GM18858 (cell line): ENCODE results near the gene ACVR2A.

Experiments used
- ATAC-seq: cut with Tn5 transposase; IDR thresholded peaks from one replicate; pipeline ENCODE4 v1.9.1; 2021; ENCODE audit not compliant: unreplicated experiment

Gene ACVR2A

GRCh38 chr2:147844697-147845410 lies at the start of gene ACVR2A:
Gene ACVR2A (plus strand): TSS chr2:147845029. CDS start chr2:147845153, 124 bp downstream.
- peak; percentile 8 for ATAC-seq

DNA sequence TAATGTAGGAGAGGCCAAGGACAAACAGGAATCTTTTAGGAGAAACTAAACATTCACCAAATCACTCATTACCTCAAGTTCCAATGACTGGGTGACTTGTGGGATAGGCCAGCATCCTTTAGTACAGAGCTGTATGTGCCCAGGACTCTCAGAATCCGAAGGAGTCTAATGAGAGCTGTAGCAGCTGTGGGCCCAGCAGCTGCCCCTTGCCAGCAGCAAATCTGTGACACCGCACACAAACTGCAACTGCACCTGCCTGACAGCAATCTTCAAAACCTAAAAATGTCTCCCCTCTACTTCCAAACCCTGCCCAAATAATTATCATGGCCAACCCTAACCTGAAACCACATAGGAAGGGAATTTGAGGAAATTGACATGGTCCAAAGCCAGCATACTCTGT lies 44.5 kb upstream of the ACVR2A start:
- ATAC-seq = no peak

GRCh38 chr2:147806846-147807245 lies 38.0 kb upstream of the ACVR2A start:
- ATAC-seq = no peak

DNA sequence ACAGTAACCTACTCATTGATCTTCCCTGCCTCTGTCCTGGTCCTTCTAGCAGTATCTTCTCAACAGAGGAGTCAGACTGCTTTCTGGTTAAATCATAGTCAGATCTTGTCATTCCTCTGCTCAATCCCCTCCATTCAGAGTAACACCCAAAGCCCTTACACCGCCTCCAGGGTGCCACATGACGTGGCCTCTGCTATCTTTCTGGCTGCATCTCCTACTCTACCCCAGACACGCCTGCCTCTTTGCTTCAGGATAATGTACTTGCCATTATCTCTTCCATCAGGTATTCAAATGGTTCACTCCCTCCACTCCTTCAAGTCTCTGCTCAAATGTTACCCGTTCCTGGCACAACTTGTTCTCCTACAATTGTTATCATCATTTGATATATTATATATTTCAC lies 36.3 kb upstream of the ACVR2A start:
- ATAC-seq = no peak

- no peak for ATAC-seq
These were observed 33.7 kb upstream of the ACVR2A start for GRCh38 chr2:147810883-147811765.

GRCh38 chr2:147818741-147819140 lies 26.1 kb upstream of the ACVR2A start:
- no peak for ATAC-seq

DNA sequence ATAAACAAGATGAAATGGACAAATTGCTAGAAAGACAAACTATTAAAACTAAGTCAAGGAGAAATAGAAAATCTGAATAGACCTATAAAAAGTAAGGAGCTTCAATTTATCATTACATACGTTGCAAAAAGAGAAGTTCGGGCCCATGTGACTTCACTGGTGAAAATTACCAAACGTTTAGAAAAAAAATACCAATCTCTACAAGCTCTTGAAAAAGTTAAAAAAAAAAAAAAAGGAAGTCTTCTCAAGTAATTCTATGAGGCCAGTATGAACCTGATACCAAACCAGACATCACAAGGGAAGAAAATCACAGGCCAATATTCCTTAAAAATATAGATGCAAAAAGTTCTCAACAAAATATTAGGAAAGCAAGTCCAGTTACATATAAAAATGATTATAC lies 20.2 kb upstream of the ACVR2A start:
- no peak for ATAC-seq

- ATAC-seq = no peak
These were observed 18.3 kb upstream of the ACVR2A start for GRCh38 chr2:147826278-147827087.

DNA sequence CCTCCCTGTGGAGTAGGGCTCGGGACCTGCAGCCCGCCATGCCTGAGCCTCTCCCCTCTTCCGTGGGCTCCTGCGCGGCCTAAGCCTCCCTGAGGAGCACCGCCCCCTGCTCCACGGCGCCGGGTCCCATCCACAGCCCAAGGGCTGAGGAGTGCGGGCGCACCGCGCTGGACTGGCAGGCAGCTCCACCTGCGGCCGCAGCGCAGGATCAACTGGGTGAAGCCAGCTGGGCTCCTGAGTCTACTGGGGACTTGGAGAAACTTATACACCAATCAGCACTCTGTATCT lies 17.8 kb upstream of the ACVR2A start:
- no peak for ATAC-seq

DNA sequence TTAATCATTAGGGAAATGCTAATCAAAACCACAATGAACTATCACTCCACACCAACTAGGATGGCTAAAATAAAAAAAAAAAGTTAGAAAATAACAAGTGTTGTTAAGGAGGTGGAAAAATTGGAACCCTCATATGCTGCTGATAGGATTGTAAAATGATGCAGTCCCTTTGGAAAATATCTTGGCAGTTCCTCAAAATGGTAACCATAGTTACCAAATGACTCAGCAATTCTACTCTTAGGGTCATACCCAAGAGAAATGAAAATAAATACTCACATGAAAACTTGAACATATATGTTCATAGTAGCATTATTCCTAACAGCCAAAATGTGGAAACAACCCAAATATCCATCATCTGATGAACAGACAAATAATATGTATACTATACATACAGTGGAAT lies 15.7 kb upstream of the ACVR2A start:
- no peak for ATAC-seq

DNA sequence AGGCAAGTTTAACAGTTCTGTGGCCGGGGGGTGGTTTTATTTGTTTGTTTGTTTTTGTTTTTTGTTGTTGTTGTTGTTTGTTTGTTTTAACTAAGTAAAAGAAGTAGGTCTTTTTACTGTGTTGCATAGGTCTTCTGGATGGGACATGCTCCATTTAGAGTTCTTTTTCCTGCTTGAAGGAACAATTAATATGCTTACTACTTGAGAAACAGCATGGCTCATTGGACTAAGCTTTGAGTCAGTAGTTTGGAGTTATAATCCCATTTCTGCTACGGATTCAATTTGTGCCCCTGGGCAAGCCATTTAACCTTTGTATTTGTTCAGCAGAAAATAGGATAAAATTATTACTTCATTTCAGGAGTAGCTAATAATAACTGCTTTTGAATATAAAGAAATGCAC lies 8.7 kb upstream of the ACVR2A start:
- ATAC-seq = no peak

- no peak for ATAC-seq
These were observed 1.4 kb upstream of the ACVR2A start for GRCh38 chr2:147843391-147843863.

GRCh38 chr2:147843864-147844696 lies 749 bp upstream of the ACVR2A start:
- peak; percentile 73 for ATAC-seq

DNA sequence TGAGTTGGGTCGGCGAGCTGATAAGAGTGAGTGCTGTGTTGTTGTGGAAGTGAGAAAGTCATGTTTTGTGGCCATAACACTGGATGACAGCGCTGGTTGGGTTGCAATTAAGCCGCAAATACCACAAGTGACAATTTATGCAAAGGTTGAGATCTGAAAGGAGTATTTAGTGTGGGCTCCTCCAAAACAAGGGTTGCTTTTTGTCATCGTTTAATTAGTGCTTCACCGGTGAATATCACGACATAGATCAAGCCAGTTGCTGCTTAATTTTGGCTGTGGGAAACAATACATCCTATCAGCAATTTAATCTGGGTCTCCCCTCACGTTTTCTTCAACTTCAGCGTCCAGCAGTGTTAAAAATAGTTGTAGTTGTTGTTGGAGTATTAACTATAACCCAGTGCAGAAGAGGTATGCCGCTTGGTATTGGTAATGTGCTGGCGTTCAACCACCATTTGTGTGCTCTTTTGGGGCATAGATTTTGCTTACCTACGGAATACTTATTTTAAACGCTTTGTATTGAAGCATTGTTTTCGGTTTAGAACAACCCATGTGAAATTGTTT lies 662 bp downstream of the ACVR2A start:
- ATAC-seq = peak; percentile 61

GRCh38 chr2:147846412-147847081 lies 1.7 kb downstream of the ACVR2A start:
- no peak for ATAC-seq

- no peak for ATAC-seq
These were observed 3.0 kb downstream of the ACVR2A start for GRCh38 chr2:147847746-147848391.

- ATAC-seq = no peak
These were observed 6.0 kb downstream of the ACVR2A start for GRCh38 chr2:147850838-147851237.

- ATAC-seq = no peak
These were observed 6.6 kb downstream of the ACVR2A start for GRCh38 chr2:147851244-147851930.
